SK-N-MC (cell line): ENCODE measurements around the gene PAPSS1.

ENCODE experiments used
- EZH2 ChIP-seq: fragments of 200-600 bp; sonication (generic); IDR thresholded peaks from one replicate; pipeline ENCODE4 v1.6.1; 2017; ENCODE audit warnings: antibody characterized with exemption
- POLR2AphosphoS5 ChIP-seq: IDR thresholded peaks from 2 replicates; pipeline ENCODE4 v1.6.1; 2012; ENCODE audit warnings: mild to moderate bottlenecking, low read depth, low read length, borderline replicate concordance

- no peak for TF ChIP-seq EZH2
- no peak for TF ChIP-seq POLR2AphosphoS5
These were observed 119.1 kb downstream of the PAPSS1 start for GRCh38 chr4:107600983-107601382.
